Naive B cell (primary cell): Measurements from ENCODE around the gene RBMY1E. TPM values are rescaled to one million over a fixed set of nuclear protein-coding genes. Genes with fewer than 3 reads are reported as not detected.
"Not testable (repeated sequence)": the region's sequence is repeated elsewhere in the genome, so short reads cannot be mapped to it uniquely, and the experiment has no call there.

ENCODE experiments used
- ATAC-seq, 2 donors: fragments of 150-1000 bp; cut with Tn5 transposase; 2 replicates each; pipeline ENCODE4 v1.10.0; 2021; ENCODE audit warnings: low read depth in 2 of 2, mild to moderate bottlenecking in 2 of 2, moderate library complexity in 2 of 2
- DNase-seq: peaks from one replicate; pipeline ENCODE4 v3.0.0; 2022
- H3K27ac Mint-ChIP-seq, 6 donors: one replicate each; pipeline ENCODE4 v1.8.0; 2020 to 2022; ENCODE audit warnings: mild to moderate bottlenecking in 6 of 6, mixed read lengths in 6 of 6, moderate library complexity in 5 of 6, inconsistent platforms in 2 of 6
- H3K27me3 Mint-ChIP-seq, 3 donors: one replicate each; pipeline ENCODE4 v1.8.0; 2021 to 2022; ENCODE audit warnings: mixed read lengths in 3 of 3, mild to moderate bottlenecking in 1 of 3
- H3K36me3 Mint-ChIP-seq, 2 donors: one replicate each; pipeline ENCODE4 v1.8.0; 2020 to 2022; ENCODE audit warnings: mixed read lengths in 2 of 2, inconsistent platforms in 1 of 2, mild to moderate bottlenecking in 1 of 2
- H3K4me1 Mint-ChIP-seq, 3 donors: one replicate each; pipeline ENCODE4 v1.8.0; 2020 to 2022; ENCODE audit warnings: mixed read lengths in 3 of 3, inconsistent platforms in 1 of 3, mild to moderate bottlenecking in 1 of 3, moderate library complexity in 1 of 3
- H3K4me3 Mint-ChIP-seq, 8 donors: one replicate each; pipeline ENCODE4 v1.8.0; 2020 to 2022; ENCODE audit warnings: mild to moderate bottlenecking in 8 of 8, mixed read lengths in 8 of 8, moderate library complexity in 8 of 8, inconsistent platforms in 2 of 8
- H3K9me3 Mint-ChIP-seq, 7 donors: one replicate each; pipeline ENCODE4 v1.8.0; 2020 to 2022; ENCODE audit warnings: mixed read lengths in 7 of 7, mild to moderate bottlenecking in 5 of 7, inconsistent platforms in 2 of 7, moderate library complexity in 1 of 7
- polyA plus RNA-seq, 6 donors: library from polyadenylated mRNA; unstranded; fragments of 300-500 nt; fragmentation: Illumina TruSeq; gene quantifications; one replicate each; pipeline ENCODE4 v1.2.3, GENCODE V29; 2021; ENCODE audit warnings: low read depth in 6 of 6

Gene RBMY1E
- polyA plus RNA-seq, result not detected

- not testable (repeated sequence) for H3K9me3 Mint-ChIP-seq, H3K27ac Mint-ChIP-seq, H3K27me3 Mint-ChIP-seq, ATAC-seq, H3K36me3 Mint-ChIP-seq, H3K4me3 Mint-ChIP-seq, DNase-seq, H3K4me1 Mint-ChIP-seq
These were observed at the start of gene RBMY1E for GRCh38 chrY:21917932-21918331. TSS of gene RBMY1E (minus strand) at chrY:21918032. CDS start at chrY:21916054, 1,978 bp downstream.

DNA sequence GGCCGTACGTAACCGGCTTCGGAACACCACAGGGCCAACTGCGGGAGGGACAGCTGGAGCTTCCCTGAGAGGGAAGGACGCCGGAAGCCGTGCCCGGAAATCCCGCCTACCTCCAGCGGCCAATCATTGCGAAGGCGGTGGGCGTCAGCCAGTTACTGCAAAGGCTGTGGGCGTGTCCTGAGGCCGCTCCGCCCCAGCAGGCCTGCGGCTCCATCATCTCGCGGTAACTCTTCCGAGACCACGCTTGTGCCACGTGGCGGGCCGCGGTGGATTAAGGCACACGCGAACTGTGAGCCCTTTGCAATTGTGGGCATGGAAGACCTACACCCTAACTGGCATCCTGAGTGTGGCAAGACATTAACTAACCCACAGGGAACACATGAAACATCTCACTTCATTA lies 23.4 kb downstream of the RBMY1E start, which contains the start of gene RBMY1D:
Gene RBMY1D (minus strand): TSS at position 101 of the 400 bp plus-strand sequence. CDS start 2,013 bp downstream, outside the sequence.
- H3K27me3 Mint-ChIP-seq, H3K36me3 Mint-ChIP-seq, H3K4me3 Mint-ChIP-seq, DNase-seq, H3K4me1 Mint-ChIP-seq, H3K27ac Mint-ChIP-seq, ATAC-seq, H3K9me3 Mint-ChIP-seq: not testable (repeated sequence)

DNA sequence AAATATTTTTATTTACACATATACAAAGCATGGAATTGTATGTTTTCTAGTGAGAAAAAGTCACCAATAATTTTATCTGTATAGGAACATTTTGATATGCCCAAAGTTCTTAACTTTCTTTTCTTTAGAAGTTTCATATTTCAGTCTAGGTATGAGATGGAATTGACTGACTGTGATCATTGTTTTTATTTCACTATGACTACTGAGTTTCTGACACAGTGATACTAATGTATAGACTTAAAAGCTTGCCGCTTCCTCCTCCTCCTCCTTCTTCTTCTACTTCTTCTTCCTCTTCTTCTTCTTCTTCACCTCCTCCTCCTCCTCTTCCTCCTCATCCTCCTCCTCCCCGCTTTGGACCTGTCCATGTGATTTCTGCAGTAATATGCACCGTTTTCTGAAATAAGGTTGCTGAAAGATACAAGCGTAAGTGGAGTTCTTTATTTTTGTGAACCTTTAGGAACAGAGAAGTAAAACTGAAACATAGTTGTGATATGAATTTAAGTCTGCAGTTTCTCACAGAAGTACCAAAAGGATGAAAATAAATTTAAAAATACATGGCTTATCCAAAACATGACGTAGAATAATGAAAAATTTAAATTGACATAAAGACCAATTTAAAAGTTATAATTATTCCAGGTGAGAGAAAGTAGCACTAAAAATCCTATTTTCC lies 48.3 kb downstream of the RBMY1E start:
- not testable (repeated sequence) for H3K9me3 Mint-ChIP-seq, H3K27me3 Mint-ChIP-seq, H3K36me3 Mint-ChIP-seq, H3K27ac Mint-ChIP-seq, H3K4me1 Mint-ChIP-seq, DNase-seq, H3K4me3 Mint-ChIP-seq, ATAC-seq

Other genes with a start within 250 kb of the RBMY1E start
- gene RBMY1D, start 23.5 kb downstream of the RBMY1E start, polyA plus RNA-seq, result not detected